GM23338 (cell line): Measurements from ENCODE around the gene DCBLD2. TPM values are rescaled to one million over a fixed set of nuclear protein-coding genes. Genes with fewer than 3 reads are reported as not detected.

Source experiments
- ATAC-seq: fragments of 200-7000 bp; cut with Tn5 transposase; 3 replicates; pipeline ENCODE4 v1.9.1; 2020
- DNase-seq: peaks from one replicate; pipeline ENCODE4 v3.0.0-alpha.2; 2015; ENCODE audit warnings: low spot score
- H2AFZ ChIP-seq: fragments of 200-600 bp; sonication (generic); 2 replicates; pipeline ENCODE4 v1.8.0; 2016; ENCODE audit warnings: antibody characterized with exemption, mild to moderate bottlenecking, moderate library complexity
- H3F3A ChIP-seq: fragments of 200-600 bp; sonication (generic); replicated peaks from 2 replicates; pipeline ENCODE4 v1.8.0; 2017; ENCODE audit warnings: antibody characterized with exemption, mixed run types, low read depth
- H3K27ac ChIP-seq: fragments of 200-600 bp; sonication (generic); 2 replicates; pipeline ENCODE4 v1.6.1; 2016; ENCODE audit warnings: low read depth
- H3K27me3 ChIP-seq: fragments of 200-600 bp; sonication (generic); 2 replicates; pipeline ENCODE4 v1.8.0; 2016; ENCODE audit warnings: mild to moderate bottlenecking, mixed run types, moderate library complexity; ENCODE audit not compliant: insufficient read depth
- H3K36me3 ChIP-seq: fragments of 200-600 bp; sonication (generic); 2 replicates; pipeline ENCODE4 v1.8.0; 2016; ENCODE audit warnings: mild to moderate bottlenecking; ENCODE audit not compliant: insufficient read depth
- H3K4me1 ChIP-seq: fragments of 200-600 bp; sonication (generic); 2 replicates; pipeline ENCODE4 v1.8.0; 2016; ENCODE audit warnings: mild to moderate bottlenecking, moderate library complexity; ENCODE audit not compliant: insufficient read depth
- H3K4me2 ChIP-seq: fragments of 200-600 bp; sonication (generic); 2 replicates; pipeline ENCODE4 v1.7.1; 2017; ENCODE audit warnings: mixed run types
- H3K4me3 ChIP-seq: fragments of 200-600 bp; sonication (generic); 2 replicates; pipeline ENCODE4 v1.6.1; 2016; ENCODE audit warnings: mixed run types
- H3K79me2 ChIP-seq: fragments of 200-600 bp; sonication (generic); replicated peaks from 2 replicates; pipeline ENCODE4 v1.8.0; 2017; ENCODE audit warnings: mild to moderate bottlenecking; ENCODE audit not compliant: insufficient read depth
- H3K9me2 ChIP-seq: fragments of 200-600 bp; sonication (generic); 2 replicates; pipeline ENCODE4 v1.8.0; 2017; ENCODE audit not compliant: insufficient read depth
- H4K20me1 ChIP-seq: fragments of 200-600 bp; sonication (generic); replicated peaks from 2 replicates; pipeline ENCODE4 v1.8.0; 2017; ENCODE audit warnings: mild to moderate bottlenecking; ENCODE audit not compliant: insufficient read depth
- H3K27ac Mint-ChIP-seq: 2 replicates; pipeline ENCODE4 v1.8.0; 2020; ENCODE audit warnings: inconsistent platforms, mild to moderate bottlenecking, moderate library complexity, mixed read lengths
- H3K27me3 Mint-ChIP-seq: 3 replicates; pipeline ENCODE4 v1.8.0; 2022; ENCODE audit warnings: low read depth, mild to moderate bottlenecking, moderate library complexity, mixed read lengths, inconsistent platforms; ENCODE audit not compliant: insufficient read depth, poor library complexity
- H3K36me3 Mint-ChIP-seq: 3 replicates; pipeline ENCODE4 v1.8.0; 2021; ENCODE audit warnings: low read depth, mild to moderate bottlenecking, inconsistent platforms, moderate library complexity, mixed read lengths
- H3K4me1 Mint-ChIP-seq: 3 replicates; pipeline ENCODE4 v1.8.0; 2020; ENCODE audit warnings: mild to moderate bottlenecking, inconsistent platforms, mixed read lengths
- H3K4me3 Mint-ChIP-seq: 3 replicates; pipeline ENCODE4 v1.8.0; 2021; ENCODE audit warnings: moderate library complexity, mild to moderate bottlenecking, inconsistent platforms, mixed read lengths
- H3K9me3 Mint-ChIP-seq: 3 replicates; pipeline ENCODE4 v1.8.0; 2020; ENCODE audit warnings: moderate library complexity, mild to moderate bottlenecking, inconsistent platforms, mixed read lengths
- CREB1 ChIP-seq: fragments of 250-450 bp; sonication (Bioruptor Pico); IDR thresholded peaks from 2 replicates; pipeline ENCODE4 v1.5.0; 2020; ENCODE audit warnings: low read depth, mild to moderate bottlenecking, moderate library complexity
- ETS1 ChIP-seq: IDR thresholded peaks from 2 replicates; pipeline ENCODE4 v1.6.1; 2016; ENCODE audit warnings: antibody characterized with exemption
- EZH2 ChIP-seq: fragments of 200-600 bp; sonication (generic); IDR thresholded peaks from one replicate; pipeline ENCODE4 v1.8.0; 2017; ENCODE audit warnings: antibody characterized with exemption, mild to moderate bottlenecking, low read depth; ENCODE audit not compliant: unreplicated experiment
- EZH2phosphoT487 ChIP-seq: fragments of 200-600 bp; sonication (generic); IDR thresholded peaks from one replicate; pipeline ENCODE4 v1.8.1; 2018; ENCODE audit warnings: antibody characterized with exemption; ENCODE audit not compliant: unreplicated experiment
- JUNB ChIP-seq: IDR thresholded peaks from one replicate; pipeline ENCODE4 v1.6.1; 2016; ENCODE audit warnings: antibody characterized with exemption; ENCODE audit not compliant: unreplicated experiment
- POLR2AphosphoS5 ChIP-seq: IDR thresholded peaks from 2 replicates; pipeline ENCODE4 v1.6.1; 2016; ENCODE audit warnings: antibody characterized with exemption, low read depth
- REST ChIP-seq: IDR thresholded peaks from one replicate; pipeline ENCODE4 v1.6.1; 2018; ENCODE audit warnings: antibody characterized with exemption; ENCODE audit not compliant: unreplicated experiment
- STAT1 ChIP-seq: IDR thresholded peaks from one replicate; pipeline ENCODE4 v1.6.1; 2016; ENCODE audit warnings: antibody characterized with exemption; ENCODE audit not compliant: unreplicated experiment
- ZNF114 ChIP-seq: fragments of 250-450 bp; sonication (Bioruptor Pico); IDR thresholded peaks from 2 replicates; pipeline ENCODE4 v1.5.0; 2020; ENCODE audit warnings: mild to moderate bottlenecking, moderate library complexity
- ZNF331 ChIP-seq: fragments of 250-450 bp; sonication (Bioruptor Pico); IDR thresholded peaks from 2 replicates; pipeline ENCODE4 v1.5.0; 2020; ENCODE audit warnings: low read depth, mild to moderate bottlenecking, moderate library complexity
- ZNF462 ChIP-seq: fragments of 250-450 bp; sonication (Bioruptor Pico); IDR thresholded peaks from 2 replicates; pipeline ENCODE4 v1.5.0; 2020; ENCODE audit warnings: mild to moderate bottlenecking, moderate library complexity
- polyA plus RNA-seq: library from polyadenylated mRNA; unstranded; fragments of >200 nt; fragmentation: Nextera tagmentation; extraction: Ambion mirVana; gene quantifications from 2 replicates; pipeline ENCODE4 v1.2.1, GENCODE V29; 2016
- total RNA-seq: library from RNA; depleted of rRNA; stranded (reverse); fragments of >200 nt; shearing (Covaris generic); gene quantifications from 2 replicates; pipeline ENCODE4 v1.2.3, GENCODE V29; 2014

DCBLD2 gene
- total and polyA plus RNA-seq, 2 experiments from 2014 or later: 25.9 to 69.7 TPM

GRCh38 chr3:98827221-98827920, 74.1 kb downstream of the DCBLD2 start:
- no peak overlapping the region for H3K4me3 Mint-ChIP-seq
- Histone ChIP-seq H3K4me2 (no peak overlapping the region), H3K79me2 (no peaks in the 10 kb centered on the region), H3K4me1 (no peaks in the 10 kb centered on the region), H3K27ac (peak overlapping the region; percentile 2; the same call in 1 of the 2 replicates), H2AFZ (no peak overlapping the region), H3K27me3 (no peaks in the 10 kb centered on the region), H3F3A (no peaks in the 10 kb centered on the region), H3K4me3 (no peak overlapping the region), H4K20me1 (no peaks in the 10 kb centered on the region), H3K9me2 (0 out of 2 replicates have a peak, but pooled peaks cover 3% of the 10 kb centered on the region), H3K36me3 (peaks cover 16% of the 10 kb centered on the region)
- ATAC-seq (no peak), DNase-seq (no peak)
- peaks cover 4% of the 10 kb centered on the region for H3K27me3 Mint-ChIP-seq
- H3K27ac Mint-ChIP-seq: no peak overlapping the region
- peaks cover 5% of the 10 kb centered on the region; the same call in 2 of the 3 replicates for H3K4me1 Mint-ChIP-seq
- TF ChIP-seq EZH2phosphoT487 (no peak), ETS1 (no peak), ZNF462 (CRISPR knock-in tag) (no peak), ZNF114 (CRISPR knock-in tag) (no peak), REST (no peak), STAT1 (no peak), ZNF331 (no peak), POLR2AphosphoS5 (no peak), EZH2 (no peak), JUNB (no peak), CREB1 (no peak)
- H3K36me3 Mint-ChIP-seq: peaks cover 30% of the 10 kb centered on the region
- peaks cover 33% of the 10 kb centered on the region for H3K9me3 Mint-ChIP-seq
